H1 (cell line): Measurements from ENCODE around the gene HOXD12. TPM values are rescaled to one million over a fixed set of nuclear protein-coding genes. Genes with fewer than 3 reads are reported as not detected.

ENCODE experiments used
- GTF2F1 ChIP-seq: IDR thresholded peaks from 2 replicates; pipeline ENCODE4 v1.6.1; 2012; ENCODE audit warnings: low read depth, low read length, improper control_type of control experiment, borderline replicate concordance
- RNF2 ChIP-seq: fragments of 200-900, 300-1000 bp; sonication (generic); IDR thresholded peaks from 2 replicates; pipeline ENCODE4 v1.7.1; 2016; ENCODE audit warnings: borderline replicate concordance, low read depth, mild to moderate bottlenecking, antibody characterized with exemption, low read length; ENCODE audit not compliant: poor library complexity, severe bottlenecking; ENCODE audit errors: missing control alignments
- polyA plus RNA-seq, 7 experiments: library from polyadenylated mRNA; depleted of rRNA in 3 of 7; stranded (reverse) in 5 of 7; unstranded in 2 of 7; fragments of >200 nt in 5 of 7; fragments of 200-250 nt in 2 of 7; gene quantifications; 1 replicate in 5 of 7; 2 replicates in 1 of 7; 4 replicates in 1 of 7; pipeline versions ENCODE4 v1.2.1 to v1.2.3, GENCODE V29; 2011 to 2013; ENCODE audit warnings: missing spikeins in 2 of 7, mixed read lengths in 2 of 7
- total RNA-seq: library from RNA; stranded (reverse); fragmentation: NEBNext Ultra II Directional; extraction: Animal tissue kit (Norgen Biotek cat#: 25700); gene quantifications from 2 replicates; pipeline ENCODE4 v1.2.1, GENCODE V29; 2021

Gene HOXD12
- total and polyA plus RNA-seq, 2 of the 8 experiments (the other 6 are each of a cell fraction or from before 2014, with no cell fraction given): not detected

DNA sequence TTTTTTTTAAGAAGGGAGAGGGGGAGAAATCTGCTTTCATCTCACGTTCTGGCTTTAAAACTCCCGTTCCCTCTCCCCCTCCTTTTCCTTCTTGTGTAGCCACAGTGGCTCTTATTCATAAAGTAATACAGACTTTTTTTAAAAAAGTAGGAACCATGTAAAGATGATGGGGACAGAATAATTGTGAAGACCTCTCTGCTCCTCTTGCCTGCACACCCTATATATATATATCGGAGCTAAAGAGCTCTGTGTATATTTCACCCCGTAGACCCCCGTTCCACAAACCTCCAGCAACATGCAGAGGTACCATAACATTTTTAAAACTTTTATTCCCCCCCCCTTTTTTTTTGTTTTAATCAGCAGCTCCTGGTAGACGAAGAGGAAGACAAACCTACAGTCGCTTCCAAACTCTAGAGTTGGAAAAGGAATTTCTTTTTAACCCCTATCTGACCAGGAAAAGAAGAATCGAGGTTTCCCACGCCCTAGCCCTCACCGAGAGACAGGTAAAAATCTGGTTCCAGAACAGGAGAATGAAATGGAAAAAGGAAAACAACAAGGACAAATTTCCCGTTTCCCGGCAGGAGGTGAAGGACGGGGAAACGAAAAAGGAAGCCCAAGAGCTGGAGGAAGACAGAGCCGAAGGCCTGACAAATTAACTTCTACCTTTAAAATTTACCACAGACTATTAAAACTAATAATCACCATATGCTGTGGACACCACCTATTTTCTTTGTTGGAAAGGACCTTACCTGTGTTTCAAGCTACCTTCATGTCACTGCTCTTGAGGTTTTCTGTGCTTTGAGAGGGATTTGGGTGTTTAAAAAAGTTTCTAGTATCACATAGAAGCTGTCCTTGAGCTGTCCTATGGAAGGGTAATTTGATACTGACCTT lies 31.6 kb downstream of the HOXD12 start (continued):
- TF ChIP-seq RNF2 (peak; percentile 91), GTF2F1 (no peak)
